Psoas muscle (tissue), 8 donors: Measurements from ENCODE around the gene KANK2. TPM values are rescaled to one million over a fixed set of nuclear protein-coding genes. Genes with fewer than 3 reads are reported as not detected.
A peak's percentile ranks its signal among the peaks of the same experiment; 100 is the strongest.
"Not testable (repeated sequence)": the region's sequence is repeated elsewhere in the genome, so short reads cannot be mapped to it uniquely, and the experiment has no call there.

Experiments
- ATAC-seq, 4 donors: fragments of 200-7000 bp; cut with Tn5 transposase; one replicate each; pipeline ENCODE4 v1.9.1; 2020; ENCODE audit warnings: moderate library complexity in 3 of 4, mild to moderate bottlenecking in 2 of 4
- DNase-seq, 2 donors: peaks; one replicate each; pipeline ENCODE4 v3.0.0-alpha.2; 2020
- H3K27ac ChIP-seq: fragments of 200-600 bp; one replicate; pipeline ENCODE4 v1.8.0; 2022
- H3K27me3 ChIP-seq, 3 donors: fragments of 200-600 bp in 1 of 3; one replicate each; pipeline versions ENCODE4 v1.6.1 to v1.8.0; 2013 to 2022; ENCODE audit warnings: low read length in 2 of 3, mild to moderate bottlenecking in 2 of 3, moderate library complexity in 1 of 3; ENCODE audit not compliant: insufficient read depth in 3 of 3
- H3K36me3 ChIP-seq, 2 donors: fragments of 200-600 bp in 1 of 2; one replicate each; pipeline versions ENCODE4 v1.6.1 to v1.8.0; 2013 to 2022; ENCODE audit warnings: low read depth in 1 of 2, mild to moderate bottlenecking in 1 of 2, moderate library complexity in 1 of 2; ENCODE audit not compliant: insufficient read depth in 1 of 2
- H3K4me1 ChIP-seq: fragments of 200-600 bp; one replicate; pipeline ENCODE4 v1.8.0; 2022
- H3K4me3 ChIP-seq: fragments of 200-600 bp; one replicate; pipeline ENCODE4 v1.8.0; 2022; ENCODE audit warnings: mild to moderate bottlenecking
- H3K9me3 ChIP-seq: fragments of 200-600 bp; one replicate; pipeline ENCODE4 v1.8.0; 2022
- WGBS, 3 donors: extraction: QIAGEN DNeasy Blood & Tissue Kit; methylation state at CpG; one replicate each; pipeline versions ENCODE4 v1.1.6 to v1.1.7; 2013; 5-methylcytosine and 5-hydroxymethylcytosine counted together
- intact Hi-C, 2 donors: fragments of 100-400 bp; cut with DNase I; formaldehyde crosslinking; loops; one replicate each; pipeline versions ENCODE4 v1.11.0 to v1.14.2; 2022
- polyA plus RNA-seq, 3 donors: library from polyadenylated mRNA; stranded (reverse); fragments of 200-250 nt; gene quantifications; one replicate each; pipeline ENCODE4 v1.2.3, GENCODE V29; 2013
- total RNA-seq, 4 donors: library from RNA; stranded (reverse); fragmentation: NEBNext Ultra II Directional in 2 of 4; extraction: Animal tissue kit (Norgen Biotek cat#: 25700) in 2 of 4; gene quantifications; one replicate each; pipeline versions ENCODE4 v1.2.1 to v1.2.4, GENCODE V29; 2021 to 2023
- TF ChIP-seq, protein P1 (sequence below): fragments of 200-600 bp; IDR thresholded peaks from one replicate; pipeline ENCODE4 v1.8.0; 2022; ENCODE audit warnings: antibody characterized with exemption
- donor health status: healthy with polysubstance abuse.
- donor health status: DM: no; HTN: no; CAD: no; lungs with moderate emphysema.
- donor health status: Bipolar disorder and iron deficiency.
- donor health status: healthy.
- donor health status: DM: yes; HTN: yes; CAD: no.
- donor health status: DM: no; HTN: no; CAD: no.
- donor health status: DM: no; HTN: no; CAD: no.
- donor health status: DM: yes; HTN: yes; CAD: no.

KANK2 gene
- total and polyA plus RNA-seq, 7 donors: 23.7 to 103 (median 44.0) TPM

DNA sequence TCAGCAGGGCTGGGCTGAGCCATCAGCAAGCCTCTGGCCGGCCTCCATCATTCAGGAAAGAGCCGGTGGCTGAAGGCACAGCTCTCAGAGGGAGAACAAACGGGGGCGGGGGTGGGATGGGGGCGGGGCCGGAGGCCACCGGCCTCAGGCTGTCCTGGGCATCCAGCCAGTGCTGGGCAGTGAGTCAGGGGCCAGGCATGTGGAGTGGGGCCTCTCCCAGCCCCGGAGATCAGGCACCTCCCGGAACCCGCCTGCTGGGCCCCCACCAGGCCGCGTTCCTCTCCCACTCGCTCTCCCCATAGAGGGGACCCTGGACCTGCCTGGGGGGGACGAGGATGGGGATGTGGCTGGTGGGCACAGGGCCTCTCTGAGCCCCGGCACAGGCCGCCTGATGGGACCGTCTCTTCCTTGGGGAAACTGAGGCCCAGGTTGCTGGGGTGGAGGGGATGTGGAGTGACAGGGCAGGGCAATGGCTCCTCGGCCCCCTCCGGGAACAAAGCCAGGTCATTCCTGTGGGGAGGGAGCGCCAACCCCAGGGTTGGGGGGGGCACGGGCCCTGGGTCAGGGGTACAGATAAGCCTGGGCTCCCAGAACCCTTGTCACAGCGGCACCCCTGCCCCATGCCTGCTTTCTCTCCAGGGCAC, 54.7 kb downstream of the KANK2 start:
- no peaks in the 10 kb centered on the region for H3K36me3 ChIP-seq
- ATAC-seq (peak; percentile 71 to 79 (median 76)), DNase-seq (peak; percentile 93)
- H3K4me1 ChIP-seq: peaks cover 45% of the 10 kb centered on the region
- peak overlapping the region; percentile 44 for H3K4me3 ChIP-seq
- TF ChIP-seq, protein P1, sequence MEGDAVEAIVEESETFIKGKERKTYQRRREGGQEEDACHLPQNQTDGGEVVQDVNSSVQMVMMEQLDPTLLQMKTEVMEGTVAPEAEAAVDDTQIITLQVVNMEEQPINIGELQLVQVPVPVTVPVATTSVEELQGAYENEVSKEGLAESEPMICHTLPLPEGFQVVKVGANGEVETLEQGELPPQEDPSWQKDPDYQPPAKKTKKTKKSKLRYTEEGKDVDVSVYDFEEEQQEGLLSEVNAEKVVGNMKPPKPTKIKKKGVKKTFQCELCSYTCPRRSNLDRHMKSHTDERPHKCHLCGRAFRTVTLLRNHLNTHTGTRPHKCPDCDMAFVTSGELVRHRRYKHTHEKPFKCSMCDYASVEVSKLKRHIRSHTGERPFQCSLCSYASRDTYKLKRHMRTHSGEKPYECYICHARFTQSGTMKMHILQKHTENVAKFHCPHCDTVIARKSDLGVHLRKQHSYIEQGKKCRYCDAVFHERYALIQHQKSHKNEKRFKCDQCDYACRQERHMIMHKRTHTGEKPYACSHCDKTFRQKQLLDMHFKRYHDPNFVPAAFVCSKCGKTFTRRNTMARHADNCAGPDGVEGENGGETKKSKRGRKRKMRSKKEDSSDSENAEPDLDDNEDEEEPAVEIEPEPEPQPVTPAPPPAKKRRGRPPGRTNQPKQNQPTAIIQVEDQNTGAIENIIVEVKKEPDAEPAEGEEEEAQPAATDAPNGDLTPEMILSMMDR: no peak
- H3K27ac ChIP-seq: peak overlapping the region; percentile 89
- WGBS, 3 donors: 2 to 8% (median 4%) methylated on average over 13 to 22 of the region's 22 CpGs
- no peaks in the 10 kb centered on the region for H3K9me3 ChIP-seq
- no peaks in the 10 kb centered on the region for H3K27me3 ChIP-seq
- intact Hi-C loops: no loop called here

DNA sequence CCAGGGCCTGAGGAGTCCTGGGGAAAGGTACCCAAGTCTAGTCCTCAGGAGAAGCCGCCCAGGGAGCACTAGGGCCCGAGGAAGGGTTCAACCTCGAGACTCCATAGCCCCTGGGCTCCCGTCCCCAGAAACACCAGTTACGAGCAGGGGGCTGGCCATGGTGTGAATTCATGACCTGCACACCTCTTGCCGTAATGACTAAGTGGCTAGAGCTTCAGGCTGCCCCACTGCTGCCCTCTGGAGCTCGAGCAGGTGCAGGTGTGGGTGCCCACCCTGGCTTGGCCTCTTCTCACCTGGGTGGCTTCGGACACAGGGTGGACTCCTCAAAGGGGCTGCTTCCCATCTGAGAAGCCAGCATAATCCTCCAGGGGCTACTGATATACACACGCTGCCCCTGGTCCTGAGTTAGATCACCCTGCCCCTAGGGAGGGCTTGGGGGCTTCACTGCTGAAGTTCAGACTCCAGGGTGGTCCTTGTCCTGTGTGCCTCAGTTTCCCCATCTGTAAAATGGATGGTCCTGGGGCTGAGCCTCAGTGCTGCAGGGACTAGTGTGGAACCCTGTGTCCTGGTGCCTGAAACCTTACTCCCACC, 55.3 kb downstream of the KANK2 start:
- DNase-seq (no peak), ATAC-seq (no peak)
- intact Hi-C loops: no loop called here
- Histone ChIP-seq H3K27ac (peak overlapping the region; percentile 89), H3K9me3 (no peaks in the 10 kb centered on the region), H3K36me3 (no peaks in the 10 kb centered on the region), H3K4me1 (peaks cover 45% of the 10 kb centered on the region), H3K4me3 (no peak overlapping the region), H3K27me3 (no peaks in the 10 kb centered on the region)
- WGBS, 3 donors: 58 to 73% (median 66%) methylated on average over 9 of the region's 9 CpGs
- TF ChIP-seq, protein P1: no peak

DNA sequence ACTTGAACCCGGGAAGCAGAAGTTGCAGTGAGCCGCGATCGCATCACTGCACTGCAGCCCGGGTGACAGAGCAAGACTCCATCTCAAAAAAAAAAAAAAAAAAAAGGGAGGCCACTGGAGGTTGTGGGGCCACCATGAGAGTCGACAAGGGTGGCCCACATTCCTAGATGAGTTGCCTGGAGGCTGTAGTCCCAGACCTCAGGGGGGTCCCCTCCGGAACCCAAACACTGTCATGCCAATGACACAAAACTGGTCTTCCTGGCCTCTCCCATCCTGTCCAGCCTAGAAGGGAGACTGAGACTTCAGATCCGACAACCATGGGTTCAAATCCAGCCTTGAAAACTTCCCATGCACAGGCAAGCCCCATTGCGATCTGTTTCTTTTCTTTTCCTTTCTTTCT, 56.4 kb downstream of the KANK2 start:
- no peaks in the 10 kb centered on the region for H3K9me3 ChIP-seq
- H3K27ac ChIP-seq: no peak overlapping the region
- TF ChIP-seq, protein P1: no peak
- H3K36me3 ChIP-seq: no peaks in the 10 kb centered on the region
- no peaks in the 10 kb centered on the region for H3K27me3 ChIP-seq
- no peak for ATAC-seq
- DNase-seq: no peak
- intact Hi-C loops: no loop called here
- no peak overlapping the region for H3K4me3 ChIP-seq
- 92 to 94% (median 93%) methylated on average over 8 to 9 of the region's 9 CpGs for WGBS, 3 donors
- H3K4me1 ChIP-seq: peaks cover 45% of the 10 kb centered on the region

DNA sequence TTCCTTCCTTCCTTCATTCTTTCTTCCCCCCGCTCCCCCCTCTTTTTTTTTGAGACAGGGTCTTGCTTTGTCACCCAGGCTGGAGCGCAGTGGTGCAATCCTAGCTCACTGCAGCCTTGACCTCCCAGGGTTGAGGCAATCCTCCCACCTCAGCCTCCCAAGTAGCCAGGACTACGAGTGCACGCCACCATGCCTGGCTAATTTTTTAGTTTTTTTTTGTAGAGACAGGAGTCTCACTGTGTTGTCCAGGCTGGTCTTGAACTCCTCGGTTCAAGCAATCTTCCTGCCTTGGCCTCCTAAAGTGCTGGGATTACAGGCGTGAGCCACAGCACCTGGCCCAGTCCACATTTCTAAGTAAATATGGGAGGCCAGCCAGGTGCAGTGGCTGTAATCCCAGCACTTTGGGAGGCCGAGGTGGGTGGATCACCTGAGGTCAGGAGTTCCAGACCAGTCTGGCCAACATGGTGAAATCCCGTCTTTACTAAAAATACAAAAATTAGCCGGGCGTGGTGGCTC, 57.3 kb downstream of the KANK2 start:
- H3K27me3 ChIP-seq, intact Hi-C loops, H3K4me3 ChIP-seq, ATAC-seq, H3K36me3 ChIP-seq, DNase-seq, H3K9me3 ChIP-seq: not testable (repeated sequence)
- H3K4me1 ChIP-seq: peaks cover 45% of the 10 kb centered on the region
- 78 to 84% (median 83%) methylated on average over 10 of the region's 10 CpGs for WGBS, 3 donors
- peak overlapping the region; percentile 68 for H3K27ac ChIP-seq

DNA sequence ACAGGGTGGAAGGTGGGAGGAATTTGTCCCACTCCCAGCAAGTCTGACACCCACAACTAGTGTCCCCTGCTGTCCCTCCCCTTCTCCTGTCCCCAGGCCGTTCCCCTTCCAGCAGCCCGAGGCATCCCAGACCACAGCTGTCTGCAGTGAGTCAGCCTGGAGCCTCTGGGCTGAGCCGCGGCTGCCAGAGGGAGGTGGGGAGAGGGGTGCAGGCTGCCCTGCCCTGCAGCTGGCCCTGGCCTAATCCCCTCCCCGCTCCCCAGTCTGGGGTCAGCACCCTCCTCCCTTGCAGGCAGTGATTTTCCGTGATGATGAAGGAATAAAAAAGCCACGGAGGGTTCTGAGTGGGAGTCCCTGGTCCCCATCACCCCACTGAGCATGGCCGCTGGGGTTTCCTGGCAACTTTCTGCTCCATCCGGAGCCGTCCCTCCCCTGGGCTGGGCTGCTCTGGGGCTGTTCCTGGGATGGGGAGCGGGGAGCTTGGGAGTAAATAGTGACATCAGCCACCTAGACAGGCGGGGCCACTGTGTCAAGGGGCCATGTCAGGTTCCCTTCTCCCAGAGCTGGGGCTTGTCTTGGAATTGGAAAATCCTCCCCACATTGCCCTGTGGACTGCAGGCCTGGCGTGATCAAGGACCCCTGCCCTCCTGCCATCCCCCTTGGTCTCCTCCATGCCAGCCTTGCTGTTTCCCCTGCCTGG, 58.6 kb downstream of the KANK2 start:
- 26 to 31% (median 30%) methylated on average over 13 of the region's 13 CpGs for WGBS, 3 donors
- peak overlapping the region; percentile 45 for H3K4me3 ChIP-seq
- H3K27ac ChIP-seq: peak overlapping the region; percentile 68
- H3K4me1 ChIP-seq: peaks cover 42% of the 10 kb centered on the region
- intact Hi-C loops: loop anchor here (1.0 to 10.0 kb wide), 3 partner anchors 64 to 204 kb away; no protein-coding TSS in a partner anchor
- H3K27me3 ChIP-seq: no peaks in the 10 kb centered on the region
- TF ChIP-seq, protein P1: no peak
- DNase-seq (peak; percentile 87 to 91), ATAC-seq (peak; percentile 69 to 74 (median 72))
- no peaks in the 10 kb centered on the region for H3K36me3 ChIP-seq
- H3K9me3 ChIP-seq: no peaks in the 10 kb centered on the region
